GM21528 (cell line): ENCODE data around the gene ADAM8.

Source experiments
- ATAC-seq: cut with Tn5 transposase; IDR thresholded peaks from one replicate; pipeline ENCODE4 v1.9.1; 2021; ENCODE audit warnings: mild to moderate bottlenecking, moderate library complexity; ENCODE audit not compliant: unreplicated experiment, low FRiP score

The ADAM8 gene

DNA sequence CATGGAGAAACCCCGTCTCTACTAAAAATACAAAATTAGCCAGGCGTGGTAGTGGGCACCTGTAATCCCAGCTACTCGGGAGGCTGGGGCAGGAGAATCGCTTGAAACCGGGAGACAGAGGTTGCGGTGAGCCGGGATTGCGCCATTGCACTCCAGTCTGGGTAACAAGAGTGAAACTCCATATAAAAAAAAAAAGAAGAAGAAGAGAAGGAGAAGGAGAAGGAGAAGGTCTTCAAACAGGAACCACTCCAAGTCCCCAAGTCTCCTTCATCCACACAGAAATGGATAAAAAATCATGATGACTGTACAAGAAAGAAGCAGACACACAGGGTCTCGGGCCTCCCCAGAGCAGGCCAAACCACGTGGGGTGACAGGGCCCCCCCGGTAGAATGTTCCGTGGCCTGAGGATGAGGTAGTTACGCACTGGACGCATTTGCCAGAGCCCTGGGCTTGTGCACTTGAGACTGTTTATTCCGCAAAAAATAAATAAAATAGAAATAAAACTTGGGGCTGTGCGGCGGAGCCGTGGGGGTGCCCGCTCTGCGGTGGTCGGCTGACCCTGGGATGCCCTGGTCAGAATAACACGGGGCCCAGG lies 23.2 kb downstream of the ADAM8 start:
- ATAC-seq: no peak

DNA sequence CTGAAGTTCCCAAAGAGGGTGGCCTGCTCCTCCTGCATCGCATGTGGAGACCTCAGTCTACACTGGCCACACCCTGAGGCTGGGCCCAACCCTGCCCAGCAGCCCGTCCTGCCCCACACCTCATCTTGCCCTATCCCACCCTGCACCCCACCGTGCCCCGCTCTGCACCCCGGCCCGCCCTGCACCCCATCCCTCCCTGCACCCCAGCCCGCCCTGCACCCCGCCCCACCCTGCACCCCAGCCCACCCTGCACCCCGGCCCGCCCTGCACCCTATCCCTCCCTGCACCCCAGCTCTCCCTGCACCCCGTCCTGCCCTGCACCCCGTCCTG lies 24.5 kb downstream of the ADAM8 start:
- ATAC-seq: no peak

DNA sequence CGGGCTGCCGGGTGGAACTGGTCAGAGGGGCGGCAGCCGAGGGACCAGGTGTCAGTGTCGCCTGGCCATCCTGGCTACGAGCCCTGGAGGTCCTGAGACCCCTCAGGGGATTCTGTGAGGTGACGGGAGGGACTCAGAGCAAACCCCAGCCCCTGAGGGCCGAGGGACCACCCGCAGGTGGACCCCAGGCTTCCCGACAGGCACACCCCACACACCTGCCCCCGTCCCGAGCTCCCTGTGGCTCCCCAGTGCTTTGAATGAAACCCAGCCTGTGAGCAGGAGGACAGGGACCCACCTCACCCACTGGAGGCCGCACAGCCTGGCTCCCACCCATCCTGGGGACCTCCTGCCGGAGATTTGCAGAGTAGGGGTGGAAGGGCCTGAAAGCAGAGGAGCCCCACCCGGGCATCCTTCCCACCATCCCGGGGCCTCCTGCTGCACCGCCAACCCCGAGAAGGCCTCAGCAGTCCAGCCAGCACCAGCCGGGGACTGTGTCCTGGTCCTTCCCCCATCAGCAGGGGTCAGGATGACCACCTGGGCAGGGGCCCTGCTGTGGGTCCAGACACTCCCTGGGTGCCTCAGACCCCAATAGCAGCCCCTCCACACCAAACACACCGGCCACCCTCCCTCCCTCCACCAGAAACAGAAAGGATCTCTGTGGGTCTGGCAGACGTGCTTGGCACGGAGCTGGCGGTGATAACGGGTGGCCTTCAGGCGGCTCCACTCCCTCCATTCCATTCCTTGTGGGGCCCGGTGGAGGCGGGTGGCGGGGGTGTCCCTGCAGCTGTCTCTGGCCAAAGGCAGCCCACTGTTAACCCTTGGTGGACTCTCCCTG lies 25.1 kb downstream of the ADAM8 start:
- no peak for ATAC-seq

DNA sequence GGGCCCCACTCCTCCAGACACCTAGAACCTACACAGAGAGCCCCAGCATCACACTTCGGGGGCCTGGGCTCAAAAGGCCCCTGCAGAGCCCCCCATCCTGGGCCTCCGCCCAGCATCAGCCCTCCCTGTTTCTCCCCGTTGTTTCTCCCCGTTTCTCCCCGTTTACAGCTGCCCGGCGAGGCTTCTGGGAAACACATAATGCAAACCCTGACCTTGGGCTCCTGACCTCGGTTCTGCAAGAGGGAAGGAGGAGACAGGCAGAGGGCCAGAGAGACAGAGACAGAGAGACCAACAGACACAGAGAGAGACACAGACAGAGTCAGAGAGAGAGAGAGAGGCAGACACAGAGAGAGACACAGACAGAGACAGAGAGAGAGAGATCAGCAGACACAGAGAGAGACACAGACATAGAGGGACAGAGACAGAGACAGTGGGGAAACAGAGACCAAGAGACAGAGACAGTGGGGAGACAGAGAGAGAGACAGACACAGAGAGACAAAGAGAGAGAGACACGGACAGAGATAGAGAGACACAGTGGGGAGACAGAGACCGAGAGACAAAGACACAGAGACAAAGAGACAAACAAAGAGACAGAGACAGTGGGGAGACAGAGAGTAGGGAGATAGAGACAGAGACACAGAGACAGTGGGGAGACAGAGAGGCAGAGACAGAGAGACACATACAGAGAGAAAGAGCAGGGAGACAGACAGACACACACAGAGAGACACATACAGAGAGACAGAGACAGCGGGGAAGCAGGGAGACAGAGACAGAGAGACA lies 26.5 kb downstream of the ADAM8 start:
- ATAC-seq: no peak

GRCh38 chr10:133249094-133249780 lies 27.4 kb downstream of the ADAM8 start:
- ATAC-seq: no peak

GRCh38 chr10:133248334-133248715 lies 28.3 kb downstream of the ADAM8 start:
- no peak for ATAC-seq

DNA sequence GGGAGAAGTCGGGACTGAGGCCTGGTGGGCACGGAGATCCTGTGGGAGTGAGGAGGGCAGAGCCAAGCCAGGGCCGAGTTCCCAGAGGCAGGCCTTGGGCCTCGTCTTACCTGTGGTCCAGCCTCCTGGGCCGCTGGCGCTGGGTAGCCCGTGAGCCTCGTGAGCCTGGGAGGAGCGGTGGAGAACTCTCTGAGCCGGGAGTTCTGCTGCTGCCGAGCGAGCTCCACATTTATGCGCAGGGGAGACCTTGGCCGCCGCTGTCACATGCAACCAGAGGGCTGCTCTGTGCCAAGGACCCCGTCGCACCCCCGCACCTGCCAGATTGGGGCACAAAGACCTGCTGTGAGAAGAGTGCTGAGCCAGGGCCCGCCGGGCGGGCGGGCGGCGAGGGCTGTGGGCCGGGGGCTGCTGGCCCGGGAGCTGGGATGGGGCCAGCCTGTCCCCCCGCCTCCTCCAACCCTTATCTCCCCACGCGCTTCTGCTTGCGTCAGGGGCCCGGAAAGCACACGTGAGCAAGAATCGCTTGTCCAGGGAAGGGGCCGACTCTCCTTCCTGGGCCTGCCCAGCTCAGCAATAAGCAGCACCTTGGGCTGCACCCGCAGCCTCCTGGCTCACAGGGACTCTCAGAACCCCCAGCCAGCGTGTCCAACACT lies 28.9 kb downstream of the ADAM8 start:
- ATAC-seq: no peak

DNA sequence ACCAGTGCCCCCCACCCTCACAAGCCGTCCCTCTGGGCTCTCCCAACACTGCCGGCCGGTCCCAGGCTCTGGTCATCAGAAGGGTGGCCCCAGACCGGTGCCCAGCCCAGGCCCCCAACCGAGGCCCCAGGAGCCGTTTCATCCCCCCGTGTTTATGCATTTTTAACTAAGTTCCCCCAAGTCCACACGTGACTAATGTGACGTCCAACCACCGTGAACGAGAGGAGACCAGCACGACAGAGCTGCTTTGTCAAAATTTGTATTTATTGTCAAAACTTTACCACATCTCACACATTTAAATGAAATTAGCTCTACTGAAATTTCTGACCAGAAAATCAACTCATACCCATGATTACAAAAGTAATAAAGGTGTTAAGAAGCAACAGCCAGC lies 30.4 kb downstream of the ADAM8 start:
- no peak for ATAC-seq

DNA sequence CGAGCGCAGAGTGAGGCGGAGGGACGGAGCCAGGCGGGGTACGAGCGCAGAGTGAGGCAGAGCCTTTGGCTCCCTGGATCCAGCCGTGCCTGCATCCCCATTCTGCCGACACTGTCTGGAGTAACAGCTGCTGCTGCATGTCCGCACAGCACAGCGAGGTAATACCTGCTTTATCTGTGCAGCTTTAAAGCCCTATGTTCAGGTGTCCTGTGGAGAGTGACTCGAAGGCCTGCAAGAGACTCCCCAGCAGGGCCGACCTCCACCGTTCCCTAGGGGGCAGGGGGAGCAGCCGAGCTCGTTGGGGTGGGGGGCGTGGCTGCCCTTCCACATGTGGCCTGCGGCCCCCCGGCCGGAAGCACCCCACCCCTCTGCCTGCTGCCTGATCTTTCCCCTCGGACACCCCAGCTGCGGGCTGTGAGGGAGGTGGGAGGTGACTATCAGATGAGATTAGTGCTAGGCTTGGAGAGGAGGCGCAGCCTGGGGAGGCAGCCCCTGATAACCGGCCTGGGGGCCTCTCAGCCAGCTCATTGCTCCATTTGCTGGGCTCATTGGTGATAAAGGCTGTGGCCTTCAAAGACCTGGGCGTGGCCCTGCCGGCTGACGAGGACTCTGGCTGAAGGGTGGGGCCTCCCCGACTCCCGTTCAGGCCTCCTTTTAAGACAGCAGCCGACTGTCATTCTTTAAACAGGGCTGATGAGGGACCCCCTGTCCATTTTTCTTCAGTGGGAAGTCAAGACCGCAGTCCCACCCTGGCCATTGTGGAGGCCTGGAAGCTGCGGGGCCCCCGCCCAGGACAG lies 31.0 kb downstream of the ADAM8 start:
- ATAC-seq: no peak

GRCh38 chr10:133243593-133243992 lies 33.1 kb downstream of the ADAM8 start:
- ATAC-seq: no peak

GRCh38 chr10:133242611-133243356 lies 33.9 kb downstream of the ADAM8 start:
- no peak for ATAC-seq

DNA sequence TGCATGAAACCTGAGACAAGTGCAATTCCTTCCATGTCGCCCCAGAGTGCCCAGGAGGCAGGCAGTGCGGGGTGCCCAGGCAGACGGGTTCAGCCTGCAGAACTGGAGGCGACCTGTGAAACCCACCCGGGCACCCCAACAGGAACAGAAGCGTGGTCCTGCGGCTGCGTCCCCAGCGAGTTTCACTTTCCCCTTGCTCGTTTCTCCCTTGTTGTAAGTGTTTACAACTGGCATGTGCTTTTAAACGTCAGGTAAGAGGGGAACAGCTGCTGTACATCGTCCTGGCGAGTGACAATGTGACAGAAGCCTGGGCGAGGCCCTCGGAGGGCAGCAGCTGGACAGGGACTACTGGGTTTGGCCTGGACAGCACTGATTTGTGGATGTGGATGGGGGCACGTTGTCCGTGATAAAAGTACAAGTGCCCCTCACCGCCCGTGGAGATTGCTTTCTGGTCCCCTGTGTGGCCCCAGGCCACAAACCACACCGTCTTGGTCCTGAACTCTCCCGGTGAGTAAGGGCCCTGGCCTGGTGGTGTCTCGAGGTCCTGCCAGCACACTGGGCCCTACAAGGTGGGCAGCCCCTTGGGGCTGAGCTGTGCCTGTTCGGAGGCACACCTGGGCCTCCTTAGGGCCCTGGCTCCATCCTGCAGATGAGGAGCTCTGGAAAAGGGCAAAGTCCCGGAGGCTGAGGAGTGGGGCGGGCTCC lies 35.0 kb downstream of the ADAM8 start:
- ATAC-seq: peak; percentile 48

DNA sequence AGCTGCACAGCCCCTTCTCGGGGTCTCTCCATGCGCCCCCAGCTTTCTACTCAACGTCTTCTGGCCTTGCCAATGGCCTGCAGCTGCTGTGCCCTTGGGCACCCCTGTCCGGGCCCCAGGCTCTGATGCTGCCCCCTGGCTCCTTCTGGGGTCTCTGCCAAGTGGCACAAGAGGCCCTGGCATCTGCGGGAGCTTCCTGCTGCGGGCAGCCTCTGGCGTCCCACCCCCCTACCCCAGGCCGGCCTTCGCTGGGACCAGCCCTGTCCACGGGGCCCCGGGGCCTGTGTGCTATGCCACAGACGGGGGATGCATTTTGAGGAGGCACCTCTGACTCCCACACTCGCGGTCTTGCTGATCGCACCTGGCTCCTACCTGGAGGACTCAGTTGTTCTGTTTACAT lies 36.7 kb downstream of the ADAM8 start:
- no peak for ATAC-seq

GRCh38 chr10:133238466-133238804 lies 38.2 kb downstream of the ADAM8 start:
- no peak for ATAC-seq

- no peak for ATAC-seq
Observed at GRCh38 chr10:133237588-133238465, 38.8 kb downstream of the ADAM8 start, which contains the start of gene VENTX. Gene VENTX, plus strand, starts transcription at chr10:133237855. Its CDS starts 60 bp downstream, at chr10:133237915.

DNA sequence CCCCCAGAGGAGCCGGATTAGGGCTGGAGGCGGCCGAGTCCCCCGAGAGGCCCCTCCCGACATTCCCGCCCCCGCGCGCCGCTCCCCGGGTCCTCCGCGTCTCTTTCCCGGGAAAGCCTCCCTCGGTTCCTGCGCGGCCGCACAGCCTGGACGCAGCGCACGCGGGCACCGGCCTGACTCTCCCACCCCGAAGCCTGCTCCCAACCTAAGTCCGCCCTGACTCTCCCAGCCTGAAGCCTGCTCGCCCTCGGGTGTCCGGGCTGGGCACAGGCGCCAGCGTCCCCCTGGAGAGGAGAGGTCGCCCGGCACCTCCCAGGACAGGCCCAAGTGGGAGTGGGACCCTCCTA lies 39.5 kb downstream of the ADAM8 start:
- no peak for ATAC-seq

GRCh38 chr10:133236401-133237240 lies 40.0 kb downstream of the ADAM8 start:
- no peak for ATAC-seq
